GM13977 (cell line): Measurements from ENCODE around the gene TREH.
"Not testable (repeated sequence)": the region's sequence is repeated elsewhere in the genome, so short reads cannot be mapped to it uniquely, and the experiment has no call there.

Source experiments
- DNase-seq: peaks from one replicate; pipeline ENCODE4 v3.0.0; 2012; ENCODE audit warnings: low spot score
- in situ Hi-C: fragments of 300-500 bp; cut with MboI; formaldehyde crosslinking; loops from one replicate; pipeline ENCODE4 v1.12.0; 2022; ENCODE audit warnings: low sequenced_read_pairs, low pct_unique_long_range_greater_than_20kb, mixed read lengths, inconsistent platforms; ENCODE audit not compliant: unreplicated experiment
- TF ChIP-seq, protein P1 (sequence below): IDR thresholded peaks from 2 replicates; pipeline ENCODE4 v1.5.1; 2012; ENCODE audit warnings: mild to moderate bottlenecking, control low read depth; ENCODE audit not compliant: insufficient read depth; ENCODE audit errors: extremely low read depth, missing control alignments

TREH gene

DNA sequence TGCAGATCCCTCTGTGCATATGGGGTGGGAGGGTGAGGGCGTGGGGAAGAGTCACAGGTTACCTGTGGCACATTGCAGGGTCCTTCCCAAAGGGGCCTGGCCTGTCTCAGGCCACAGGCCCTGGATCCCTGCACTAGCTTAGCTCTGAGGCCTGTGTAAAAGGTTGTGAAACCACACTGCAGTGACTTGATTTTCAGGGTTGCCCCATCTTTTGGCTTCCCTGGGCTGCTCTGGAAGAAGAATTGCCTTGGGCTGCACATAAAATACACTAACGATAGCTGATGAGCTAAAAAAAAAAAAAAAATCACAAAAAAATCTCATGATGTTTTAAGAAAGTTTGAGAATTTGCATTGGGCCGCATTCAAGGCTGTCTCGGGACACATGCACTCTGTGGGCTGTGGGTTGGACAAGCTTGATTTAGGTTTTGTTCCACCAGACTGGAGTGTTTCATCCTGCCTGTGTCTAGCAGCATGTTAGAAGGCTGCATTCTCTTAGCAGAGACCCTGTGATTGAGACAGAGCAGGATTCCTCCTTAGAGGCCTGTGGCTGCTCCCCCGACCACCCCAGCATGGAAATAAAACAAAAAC is 35.9 kb upstream of the TREH start:
- in situ Hi-C loops, result no loop called here
- TF ChIP-seq, protein P1, sequence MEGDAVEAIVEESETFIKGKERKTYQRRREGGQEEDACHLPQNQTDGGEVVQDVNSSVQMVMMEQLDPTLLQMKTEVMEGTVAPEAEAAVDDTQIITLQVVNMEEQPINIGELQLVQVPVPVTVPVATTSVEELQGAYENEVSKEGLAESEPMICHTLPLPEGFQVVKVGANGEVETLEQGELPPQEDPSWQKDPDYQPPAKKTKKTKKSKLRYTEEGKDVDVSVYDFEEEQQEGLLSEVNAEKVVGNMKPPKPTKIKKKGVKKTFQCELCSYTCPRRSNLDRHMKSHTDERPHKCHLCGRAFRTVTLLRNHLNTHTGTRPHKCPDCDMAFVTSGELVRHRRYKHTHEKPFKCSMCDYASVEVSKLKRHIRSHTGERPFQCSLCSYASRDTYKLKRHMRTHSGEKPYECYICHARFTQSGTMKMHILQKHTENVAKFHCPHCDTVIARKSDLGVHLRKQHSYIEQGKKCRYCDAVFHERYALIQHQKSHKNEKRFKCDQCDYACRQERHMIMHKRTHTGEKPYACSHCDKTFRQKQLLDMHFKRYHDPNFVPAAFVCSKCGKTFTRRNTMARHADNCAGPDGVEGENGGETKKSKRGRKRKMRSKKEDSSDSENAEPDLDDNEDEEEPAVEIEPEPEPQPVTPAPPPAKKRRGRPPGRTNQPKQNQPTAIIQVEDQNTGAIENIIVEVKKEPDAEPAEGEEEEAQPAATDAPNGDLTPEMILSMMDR, result no peak
- DNase-seq, result no peak

DNA sequence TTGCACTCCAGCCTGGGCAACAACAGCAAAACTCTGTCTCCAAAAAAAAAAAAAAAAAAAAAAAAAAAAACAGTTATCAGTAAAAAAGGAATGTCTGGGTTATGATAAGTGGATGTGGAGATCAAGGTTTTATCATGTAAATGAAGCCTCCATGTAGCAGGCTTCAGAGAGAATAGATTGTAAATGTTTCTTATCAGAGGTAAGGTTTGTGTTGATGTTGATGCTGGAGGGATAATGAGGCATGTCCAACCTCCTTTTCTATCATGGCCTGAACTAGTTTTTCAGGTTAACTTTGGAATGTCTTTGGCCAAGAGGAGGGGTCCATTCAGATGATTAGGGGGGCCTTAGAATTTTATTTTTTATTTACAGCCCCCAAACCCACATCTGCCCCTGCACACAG is 35.4 kb upstream of the TREH start:
- in situ Hi-C loops, result no loop called here
- DNase-seq, result no peak

DNA sequence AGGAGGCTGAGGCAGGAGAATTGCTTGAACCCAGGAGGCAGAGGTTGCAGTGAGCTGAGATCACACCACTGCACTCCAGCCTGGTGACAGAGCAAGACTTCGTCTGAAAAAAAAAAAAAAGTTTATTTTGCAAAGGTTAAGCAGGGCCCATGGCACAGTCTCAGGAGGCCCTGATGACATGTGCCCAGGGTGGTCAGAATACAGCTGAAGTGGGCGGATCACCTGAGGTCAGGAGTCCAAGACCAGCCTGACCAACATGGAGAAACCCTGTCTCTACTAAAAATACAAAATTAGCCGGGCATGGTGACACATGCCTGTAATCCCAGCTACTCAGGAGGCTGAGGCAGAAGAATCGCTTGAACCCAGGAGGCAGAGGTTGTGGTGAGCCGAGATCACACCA is 35.0 kb upstream of the TREH start:
- in situ Hi-C loops, DNase-seq: not testable (repeated sequence)

More for the DNA sequence above, 35.4 kb upstream of the TREH start:
- TF ChIP-seq, protein P1, result no peak

DNA sequence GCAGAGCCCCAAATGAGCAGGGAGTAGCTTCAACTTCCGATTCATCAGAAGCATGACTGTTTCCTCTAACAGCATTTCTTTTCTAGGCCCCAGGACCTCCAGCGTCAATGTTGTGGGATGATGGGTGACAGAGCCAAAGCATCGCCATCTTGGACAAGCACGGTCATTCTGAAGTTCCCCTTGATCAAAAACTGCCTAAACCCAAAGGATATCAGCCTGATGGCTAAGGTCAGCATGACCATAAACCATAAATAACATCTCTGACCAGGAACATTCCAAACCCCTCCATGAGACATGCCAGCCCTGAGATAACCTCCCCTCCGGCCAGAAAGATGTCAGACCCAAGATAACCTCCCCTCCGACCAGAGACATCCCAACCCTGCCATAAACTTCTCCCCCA is 28.8 kb upstream of the TREH start:
- in situ Hi-C loops, result no loop called here
- no peak for DNase-seq
- TF ChIP-seq, protein P1, result no peak

DNA sequence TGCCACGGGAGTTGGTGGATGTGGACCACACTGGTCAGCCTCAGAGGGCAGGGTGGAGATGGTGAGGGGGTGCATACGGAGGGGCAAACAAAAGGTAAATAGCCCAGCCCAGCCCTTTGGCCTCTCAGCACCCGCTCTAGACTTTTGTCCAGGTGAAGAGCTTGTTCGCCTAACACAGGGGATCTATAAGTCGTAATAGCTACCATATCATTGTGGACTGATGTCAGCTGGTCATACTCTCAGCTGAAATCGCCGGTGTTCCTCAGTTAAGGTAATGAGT is 27.0 kb upstream of the TREH start:
- in situ Hi-C loops, result no loop called here
- no peak for DNase-seq
- TF ChIP-seq, protein P1, result no peak

DNA sequence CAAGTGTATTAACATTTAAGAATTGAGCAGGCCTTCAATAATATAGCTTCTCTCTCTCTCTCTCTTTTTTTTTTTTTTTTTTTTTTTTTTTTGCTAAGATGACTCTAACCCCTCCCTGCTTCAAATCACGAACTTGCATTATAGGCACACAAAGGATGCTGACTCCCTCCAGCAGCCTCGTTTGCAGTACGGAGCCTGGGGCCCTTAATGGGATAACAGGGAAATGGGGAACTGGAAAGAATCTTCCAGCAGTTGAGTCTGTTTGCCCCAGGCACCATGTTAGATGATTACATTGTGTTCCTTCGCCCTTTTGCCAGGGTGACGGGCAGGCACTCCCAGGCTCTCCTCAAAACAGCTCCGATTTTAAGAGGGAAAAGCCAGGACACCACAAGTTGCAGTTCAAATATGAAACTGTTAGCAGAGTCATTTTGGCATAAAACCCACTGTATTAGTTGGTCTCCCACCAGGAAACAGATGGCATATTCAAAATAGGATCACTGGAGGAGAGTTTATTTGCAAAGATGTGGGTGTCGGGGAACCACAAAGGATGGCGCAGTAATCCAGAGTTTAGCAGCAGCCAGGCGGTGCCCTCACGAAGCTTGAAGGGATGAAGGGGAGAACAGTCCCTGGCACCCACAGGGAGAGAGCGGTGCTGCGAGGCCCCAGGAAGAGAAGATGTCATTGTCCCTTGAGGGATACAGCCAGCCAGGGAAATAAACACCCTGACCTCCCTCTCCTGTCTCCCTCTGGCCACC is 26.5 kb upstream of the TREH start:
- TF ChIP-seq, protein P1, result no peak
- in situ Hi-C loops, result no loop called here
- DNase-seq, result no peak

DNA sequence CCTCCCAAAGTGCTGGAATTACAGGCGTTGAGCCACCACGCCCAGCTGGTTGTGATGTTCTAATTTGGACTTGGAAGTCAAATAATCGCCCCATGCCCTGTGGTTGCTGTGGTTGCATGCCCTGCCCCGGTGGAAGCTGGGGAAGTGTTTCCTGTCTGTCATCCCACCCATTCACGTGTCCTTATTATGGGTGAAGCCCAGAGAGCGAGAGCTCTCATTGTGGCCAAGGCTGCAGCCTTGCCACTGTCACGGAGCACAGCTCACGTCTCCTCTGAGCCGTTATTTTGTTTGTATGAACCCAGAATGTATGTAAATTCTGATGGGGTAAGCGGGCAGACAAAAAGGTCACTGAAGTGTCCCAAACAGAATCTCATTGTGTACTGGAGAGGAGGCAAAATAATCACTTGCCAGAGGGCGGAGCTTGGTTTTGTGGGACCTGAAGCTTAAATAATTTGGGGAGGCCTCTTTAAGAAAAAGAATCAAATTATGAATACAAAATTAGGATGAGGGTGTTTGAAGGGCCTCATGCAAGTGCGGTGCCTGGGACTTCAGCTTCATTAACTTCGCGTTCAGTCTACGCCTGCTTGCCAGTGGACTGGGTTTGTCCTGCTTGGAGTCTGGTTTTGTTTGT is 25.8 kb upstream of the TREH start:
- TF ChIP-seq, protein P1, result no peak
- in situ Hi-C loops, result no loop called here
- no peak for DNase-seq
